ENCODE results near the gene CCL28.
"Not testable (repeated sequence)": the region's sequence is repeated elsewhere in the genome, so short reads cannot be mapped to it uniquely, and the experiment has no call there.

DNA sequence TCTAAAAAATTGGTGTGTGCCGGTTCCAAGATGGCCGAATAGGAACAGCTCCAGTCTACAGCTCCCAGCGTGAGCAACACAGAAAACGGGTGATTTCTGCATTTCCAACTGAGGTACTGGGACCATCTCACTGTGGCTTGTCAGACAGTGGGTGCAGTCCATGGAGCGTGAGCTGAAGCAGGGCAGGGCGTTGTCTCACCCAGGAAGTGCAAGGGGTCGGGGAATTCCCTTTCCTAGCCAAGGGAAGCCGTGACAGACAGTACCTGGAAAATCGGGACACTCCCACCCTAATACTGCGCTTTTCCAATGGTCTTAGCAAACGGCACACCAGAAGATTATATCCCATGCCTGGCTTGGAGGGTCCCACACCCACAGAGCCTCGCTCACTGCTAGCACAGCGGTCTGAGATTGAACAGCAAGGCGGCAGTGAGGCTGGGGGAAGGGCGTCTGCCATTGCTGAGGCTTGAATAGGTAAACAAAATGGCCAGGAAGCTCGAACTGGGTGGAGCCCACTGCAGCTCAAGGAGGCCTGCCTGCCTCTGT, 9.6 kb downstream of the CCL28 start:
- TF ChIP-seq CTCF (IDR thresholded peaks at IDR 0.05); SMAD4 (CRISPR knock-in tag; IDR thresholded peaks at IDR 0.05); ATF3 (CRISPR knock-in tag; conservative IDR thresholded peaks at IDR 0.05); NR2C2 (CRISPR knock-in tag; IDR thresholded peaks at IDR 0.05); IRF2 (CRISPR knock-in tag; IDR thresholded peaks at IDR 0.05; ENCODE audit: borderline replicate concordance, low read depth); EMX1 (CRISPR knock-in tag; IDR thresholded peaks at IDR 0.05); NR3C1 (CRISPR knock-in tag; conservative IDR thresholded peaks at IDR 0.05; ENCODE audit: low read depth); CREB1 (CRISPR knock-in tag; IDR thresholded peaks at IDR 0.05); ELF4 (CRISPR knock-in tag; IDR thresholded peaks at IDR 0.05; ENCODE audit: low read depth); ZNF232 (CRISPR knock-in tag; IDR thresholded peaks at IDR 0.05); NR1H2 (CRISPR knock-in tag; IDR thresholded peaks at IDR 0.05): not testable (repeated sequence)
- TF ChIP-seq, protein P1, sequence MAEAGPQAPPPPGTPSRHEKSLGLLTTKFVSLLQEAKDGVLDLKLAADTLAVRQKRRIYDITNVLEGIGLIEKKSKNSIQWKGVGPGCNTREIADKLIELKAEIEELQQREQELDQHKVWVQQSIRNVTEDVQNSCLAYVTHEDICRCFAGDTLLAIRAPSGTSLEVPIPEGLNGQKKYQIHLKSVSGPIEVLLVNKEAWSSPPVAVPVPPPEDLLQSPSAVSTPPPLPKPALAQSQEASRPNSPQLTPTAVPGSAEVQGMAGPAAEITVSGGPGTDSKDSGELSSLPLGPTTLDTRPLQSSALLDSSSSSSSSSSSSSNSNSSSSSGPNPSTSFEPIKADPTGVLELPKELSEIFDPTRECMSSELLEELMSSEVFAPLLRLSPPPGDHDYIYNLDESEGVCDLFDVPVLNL (CRISPR knock-in tag; IDR thresholded peaks at IDR 0.05; ENCODE audit: borderline replicate concordance, low read depth): not testable (repeated sequence)
- TF ChIP-seq, protein P2, sequence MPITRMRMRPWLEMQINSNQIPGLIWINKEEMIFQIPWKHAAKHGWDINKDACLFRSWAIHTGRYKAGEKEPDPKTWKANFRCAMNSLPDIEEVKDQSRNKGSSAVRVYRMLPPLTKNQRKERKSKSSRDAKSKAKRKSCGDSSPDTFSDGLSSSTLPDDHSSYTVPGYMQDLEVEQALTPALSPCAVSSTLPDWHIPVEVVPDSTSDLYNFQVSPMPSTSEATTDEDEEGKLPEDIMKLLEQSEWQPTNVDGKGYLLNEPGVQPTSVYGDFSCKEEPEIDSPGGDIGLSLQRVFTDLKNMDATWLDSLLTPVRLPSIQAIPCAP (CRISPR knock-in tag; IDR thresholded peaks at IDR 0.05): not testable (repeated sequence)

Data from WTC11 (cell line).